HG03025 (cell line): ENCODE data around the gene PNMA8A.

ENCODE experiments used
- ATAC-seq: cut with Tn5 transposase; IDR thresholded peaks from one replicate; pipeline ENCODE4 v1.9.1; 2021; ENCODE audit warnings: mild to moderate bottlenecking, moderate library complexity; ENCODE audit not compliant: unreplicated experiment, low FRiP score

Gene PNMA8A

GRCh38 chr19:46493236-46494145, 22.1 kb upstream of the PNMA8A start:
- ATAC-seq = no peak

DNA sequence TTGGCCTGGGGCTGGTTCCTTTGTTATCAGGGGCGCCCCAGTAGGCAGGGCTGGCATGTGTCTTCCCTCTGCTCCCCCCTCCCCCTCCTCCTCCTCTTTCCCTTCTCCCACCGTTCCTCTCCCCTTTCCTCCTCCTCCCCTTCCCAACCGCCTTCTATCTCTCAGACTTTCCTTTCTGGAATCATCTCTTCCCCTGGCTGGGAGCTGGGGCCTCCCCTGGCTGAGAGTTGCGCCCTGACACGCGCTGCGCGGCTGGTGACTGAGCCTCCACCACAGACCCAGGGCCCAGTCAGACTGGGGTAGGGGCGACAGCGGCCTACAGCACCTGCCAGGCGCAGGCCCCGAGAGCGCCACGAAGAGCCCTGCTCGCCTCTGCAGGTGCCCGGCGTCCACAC, 21.5 kb upstream of the PNMA8A start:
- ATAC-seq = no peak

GRCh38 chr19:46491975-46492682, 20.8 kb upstream of the PNMA8A start:
- ATAC-seq = no peak

GRCh38 chr19:46490774-46491173, 19.4 kb upstream of the PNMA8A start:
- no peak for ATAC-seq

- ATAC-seq = no peak
Observed at GRCh38 chr19:46489445-46490272, 18.3 kb upstream of the PNMA8A start.

DNA sequence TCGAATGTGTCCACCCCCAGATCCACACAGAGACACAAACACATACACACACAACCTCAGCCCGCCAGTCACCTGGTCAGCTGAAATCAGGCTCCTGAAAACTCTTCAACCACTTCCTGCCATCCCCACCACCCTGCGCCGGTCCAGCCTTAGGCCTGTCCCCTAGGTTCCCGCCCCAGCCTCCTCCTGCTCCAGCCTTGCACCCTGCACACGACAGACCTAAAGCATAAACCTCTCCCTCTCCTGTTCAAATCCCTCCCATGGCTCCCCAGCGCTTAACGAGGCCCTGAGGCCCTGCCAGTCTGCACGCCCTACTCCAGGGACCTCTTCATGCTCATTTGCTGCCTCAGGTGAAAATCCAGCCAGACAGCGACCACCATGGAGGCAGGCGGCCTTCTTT, 17.2 kb upstream of the PNMA8A start:
- ATAC-seq = no peak

DNA sequence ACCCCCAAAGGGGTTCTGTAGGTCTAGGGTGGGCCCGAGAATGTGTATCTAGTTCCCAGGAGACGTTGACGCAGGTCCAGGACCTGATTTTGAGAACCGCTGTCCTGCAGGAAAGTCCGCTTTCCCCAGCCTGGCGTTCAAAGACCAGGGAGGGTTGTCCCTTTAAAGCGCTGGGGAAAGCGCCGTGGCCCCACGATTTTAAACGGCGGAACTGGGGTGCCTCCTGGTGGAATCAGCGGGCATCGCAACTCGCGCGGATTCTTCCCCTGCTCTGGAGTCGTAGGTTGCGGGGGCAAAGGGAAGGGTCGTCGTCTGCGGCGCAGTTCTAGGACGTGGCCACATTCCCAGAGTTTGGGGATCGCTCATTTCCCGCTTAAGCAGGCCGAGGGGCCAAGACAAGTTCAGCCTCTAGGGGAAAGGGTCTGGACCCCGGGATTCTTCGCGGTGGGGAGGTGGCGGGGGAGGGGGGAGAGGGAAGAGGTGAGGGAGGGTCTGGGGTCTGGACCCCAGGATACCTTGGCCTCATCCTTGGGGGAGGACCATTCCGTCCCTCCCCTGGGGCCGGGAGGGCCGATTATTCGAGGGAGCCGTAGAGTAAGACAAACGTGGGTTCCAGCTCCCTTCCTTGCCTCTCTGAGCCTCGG, 16.6 kb upstream of the PNMA8A start:
- ATAC-seq = no peak

DNA sequence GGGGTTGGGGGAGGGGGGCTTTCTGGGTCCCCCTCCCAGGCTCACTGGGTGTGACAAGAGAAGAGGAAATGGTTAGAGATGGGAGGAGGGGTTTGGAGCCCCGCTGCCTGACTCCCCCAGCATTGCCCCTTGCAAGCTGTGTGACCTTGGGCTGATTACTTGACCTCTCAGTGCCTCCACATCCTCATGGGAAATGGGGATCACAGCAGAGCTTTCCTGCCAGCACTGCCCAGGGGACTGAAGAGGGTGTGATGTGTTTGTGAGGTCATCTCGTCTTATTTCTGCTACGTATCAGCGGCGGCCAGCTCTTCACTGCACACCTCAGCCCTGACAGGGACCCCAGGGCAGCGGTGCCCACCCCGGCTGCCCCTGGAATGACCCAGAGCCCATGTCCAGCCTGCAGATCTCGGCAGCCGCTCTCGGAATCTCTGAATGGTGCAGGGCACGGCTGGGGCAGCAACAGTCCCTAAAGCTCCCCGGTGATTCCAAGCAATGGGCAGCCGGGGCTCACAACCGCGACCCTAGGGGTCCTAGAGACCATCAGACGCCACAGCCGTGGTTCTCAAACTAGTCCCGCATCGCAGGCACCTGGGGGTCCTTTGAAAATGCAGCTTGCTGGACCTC, 15.9 kb upstream of the PNMA8A start:
- ATAC-seq = no peak

GRCh38 chr19:46486358-46486757, 15.0 kb upstream of the PNMA8A start:
- no peak for ATAC-seq

DNA sequence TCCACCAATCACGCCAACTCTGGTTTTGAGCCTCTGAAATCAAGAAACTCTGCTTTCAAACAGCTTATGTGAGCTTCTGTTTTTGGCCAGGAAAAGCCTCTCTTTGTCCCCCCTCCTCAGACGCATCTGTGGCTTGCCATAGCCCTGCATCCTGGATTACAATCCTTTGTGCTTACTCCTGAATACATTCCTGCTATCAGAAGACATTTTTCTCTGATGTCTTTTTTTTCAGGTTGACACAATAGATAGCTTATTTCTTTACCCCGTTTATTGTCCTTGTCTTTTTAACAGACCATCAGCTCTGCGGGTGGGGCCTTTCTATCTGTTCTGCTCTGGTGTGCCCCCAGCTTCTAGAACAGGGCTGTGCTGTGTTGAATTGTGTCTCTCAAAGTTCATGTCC, 13.3 kb upstream of the PNMA8A start:
- ATAC-seq = no peak

GRCh38 chr19:46482631-46483030, 11.3 kb upstream of the PNMA8A start:
- no peak for ATAC-seq

DNA sequence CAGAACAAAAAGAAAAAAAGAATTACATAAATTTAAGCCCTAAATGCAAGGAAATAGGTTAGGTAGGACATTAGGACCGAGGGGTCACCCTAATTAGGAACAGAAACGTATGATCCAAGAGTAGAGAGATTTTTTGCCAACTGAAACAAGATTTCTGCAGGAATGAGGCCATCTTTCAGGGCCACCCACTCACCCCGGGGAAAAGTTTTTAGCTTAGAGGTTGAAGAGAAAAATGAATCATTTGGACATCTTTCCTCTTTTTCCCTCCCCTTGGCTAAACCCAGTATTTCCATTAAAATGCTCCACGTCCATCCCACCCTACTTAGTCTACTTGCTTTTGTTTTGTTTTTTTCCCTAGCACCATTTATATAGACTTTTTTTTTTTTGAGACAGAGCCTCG, 10.6 kb upstream of the PNMA8A start:
- no peak for ATAC-seq

GRCh38 chr19:46481223-46481848, 10.0 kb upstream of the PNMA8A start:
- ATAC-seq = no peak

DNA sequence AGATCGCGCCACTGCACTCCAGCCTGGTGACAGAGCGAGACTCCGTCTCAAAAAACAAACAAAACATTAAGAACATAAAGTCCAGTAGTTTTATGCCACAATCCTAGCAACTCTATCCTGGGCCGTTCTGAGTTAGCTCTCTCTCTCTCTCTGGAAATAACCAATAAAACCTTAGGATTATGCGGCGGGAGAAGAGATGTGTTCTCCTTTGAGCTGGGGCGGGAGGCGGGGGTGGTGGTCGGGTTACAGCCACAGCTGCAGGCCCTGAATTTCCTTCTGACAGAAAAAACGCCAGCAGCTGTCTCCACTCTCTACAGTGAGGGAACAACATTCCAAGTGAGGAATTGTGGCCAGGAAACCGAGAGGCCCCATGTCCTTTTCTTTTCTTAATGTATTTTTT, 9.1 kb upstream of the PNMA8A start:
- ATAC-seq = no peak

GRCh38 chr19:46478356-46478986, 7.1 kb upstream of the PNMA8A start:
- ATAC-seq = no peak

GRCh38 chr19:46475986-46476385, 4.6 kb upstream of the PNMA8A start:
- no peak for ATAC-seq

DNA sequence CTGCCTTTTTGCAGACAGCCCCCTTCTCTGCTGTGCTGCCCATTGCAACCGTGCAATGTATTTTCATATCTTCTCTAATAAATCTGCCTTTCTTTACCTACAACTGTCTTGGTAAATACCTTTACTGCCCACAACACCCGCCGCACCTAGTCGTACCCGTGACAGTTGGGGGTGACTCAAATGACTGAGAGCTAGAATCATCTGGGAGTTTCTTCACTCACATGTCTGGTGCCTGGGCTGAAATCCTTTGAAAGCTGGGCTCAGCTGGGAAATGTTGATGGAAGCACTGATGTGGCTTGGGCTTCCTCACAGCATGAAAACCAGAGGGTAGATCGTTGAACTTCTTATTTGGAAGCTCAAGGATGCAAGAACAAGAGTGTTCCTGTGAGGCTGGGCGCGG, 2.8 kb upstream of the PNMA8A start:
- no peak for ATAC-seq

GRCh38 chr19:46472592-46472991, 1.2 kb upstream of the PNMA8A start:
- no peak for ATAC-seq
